HepG2 (cell line): ENCODE measurements around the gene CRAT. TPM values are rescaled to one million over a fixed set of nuclear protein-coding genes. Genes with fewer than 3 reads are reported as not detected.

Experiments used
- ATAC-seq: fragments of 200-7000 bp; cut with Tn5 transposase; 3 replicates; pipeline ENCODE4 v1.9.1; 2020; ENCODE audit warnings: mild to moderate bottlenecking, moderate library complexity
- BruUV-seq: library from RNA; stranded (reverse); fragments of 400-500 nt; replicated peaks from 2 replicates; lab custom pipeline; 2021; lab: Mats Ljungman, UMichigan
- CTCF ChIA-PET: fragments of 300-600 bp; formaldehyde crosslinking; extraction: SDS; loops from one replicate; lab custom pipeline; 2021; ENCODE audit warnings: low total read pairs, inconsistent platforms, low intra/inter-chr PET ratio; lab: Yijun Ruan, JAX
- POLR2A ChIA-PET: fragments of 350-600 bp; sonication (Branson Sonifier 250); formaldehyde crosslinking; loops from one replicate; lab custom pipeline; 2020; ENCODE audit warnings: antibody characterized with exemption, inconsistent platforms; lab: Yijun Ruan, JAX
- DNase-seq: peaks from one replicate; pipeline ENCODE4 v3.0.0-alpha.2; 2015; ENCODE audit warnings: low spot score
- FAIRE-seq: peaks from 3 replicates; lab custom pipeline; 2011; peaks lifted over from hg19 to GRCh38; lab: Jason Lieb, UNC
- H2AFZ ChIP-seq: one replicate; pipeline ENCODE4 v1.6.1; 2011; ENCODE audit warnings: low read length, inconsistent platforms
- H3K27ac ChIP-seq: fragments of 300-600 bp; 3 replicates; pipeline ENCODE4 v1.8.0; 2011; ENCODE audit warnings: mixed run types, mild to moderate bottlenecking, mixed read lengths, low read length, inconsistent platforms; ENCODE audit not compliant: insufficient read depth; ENCODE audit errors: extremely low read length
- H3K27me3 ChIP-seq, 2 experiments: fragments of 200-600 bp in 1 of 2; 2 replicates in 1 of 2; 3 replicates in 1 of 2; pipeline versions ENCODE4 v1.6.0 to v1.8.0; 2011; ENCODE audit warnings: low read length in 2 of 2, mild to moderate bottlenecking in 2 of 2, moderate library complexity in 2 of 2, inconsistent platforms in 1 of 2; ENCODE audit not compliant: insufficient read depth in 2 of 2, control insufficient read depth in 1 of 2
- H3K36me3 ChIP-seq, 2 experiments: fragments of 200-600 bp in 1 of 2; replicated peaks in 1 of 2; 2 replicates in 1 of 2; 3 replicates in 1 of 2; pipeline versions ENCODE4 v1.5.1 to v1.8.0; 2011; ENCODE audit warnings: low read length in 2 of 2, inconsistent platforms in 1 of 2; ENCODE audit not compliant: insufficient read depth in 2 of 2, control insufficient read depth in 1 of 2
- H3K4me1 ChIP-seq: 2 replicates; pipeline ENCODE4 v1.5.1; 2012; ENCODE audit warnings: low read length, inconsistent platforms; ENCODE audit not compliant: insufficient read depth
- H3K4me2 ChIP-seq: 2 replicates; pipeline ENCODE4 v1.6.0; 2011; ENCODE audit warnings: low read depth, low read length, inconsistent platforms
- H3K4me3 ChIP-seq, 3 experiments: fragments of 200-600 bp in 1 of 3; sonication (generic), shearing (Covaris generic) in 1 of 3; replicated peaks in 1 of 3; 2 replicates each; pipeline ENCODE4 v1.5.1; 2011 to 2016; ENCODE audit warnings: low read length in 3 of 3, inconsistent platforms in 2 of 3, low read depth in 2 of 3, mild to moderate bottlenecking in 2 of 3, control low read depth in 1 of 3, mixed read lengths in 1 of 3; ENCODE audit not compliant: insufficient read depth in 1 of 3
- H3K79me2 ChIP-seq: one replicate; pipeline ENCODE4 v1.6.1; 2011; ENCODE audit warnings: low read length, inconsistent platforms; ENCODE audit not compliant: insufficient read depth
- H3K9ac ChIP-seq: 2 replicates; pipeline ENCODE4 v1.6.0; 2011; ENCODE audit warnings: mild to moderate bottlenecking, low read depth, low read length, inconsistent platforms; ENCODE audit not compliant: insufficient read depth
- H3K9me3 ChIP-seq: 2 replicates; pipeline ENCODE4 v1.5.1; 2012; ENCODE audit warnings: mild to moderate bottlenecking, low read length
- H4K20me1 ChIP-seq: 2 replicates; pipeline ENCODE4 v1.6.0; 2011; ENCODE audit warnings: inconsistent platforms, mild to moderate bottlenecking, low read length, moderate library complexity; ENCODE audit not compliant: insufficient read depth
- HINFP ChIP-seq: sonication (generic); formaldehyde crosslinking; IDR thresholded peaks from 2 replicates; pipeline ENCODE4 v1.4.0; 2020; ENCODE audit warnings: low read depth, mild to moderate bottlenecking, missing genetic modification reagents
- NFKBIZ ChIP-seq: IDR thresholded peaks from 2 replicates; pipeline ENCODE4 v1.6.1; 2018; ENCODE audit warnings: missing genetic modification reagents, missing compliant biosample characterization
- TOPORS ChIP-seq: sonication (generic); formaldehyde crosslinking; IDR thresholded peaks from 2 replicates; pipeline ENCODE4 v1.8.0; 2023; ENCODE audit warnings: mild to moderate bottlenecking, missing genetic modification reagents
- ZNF263 ChIP-seq: sonication (generic); formaldehyde crosslinking; IDR thresholded peaks from 2 replicates; pipeline ENCODE4 v1.4.0; 2020; ENCODE audit warnings: missing genetic modification reagents
- ZNF639 ChIP-seq: conservative IDR thresholded peaks from 2 replicates; pipeline ENCODE4 v1.6.1; 2018; ENCODE audit warnings: missing genetic modification reagents
- WGBS: methylation state at CpG from one replicate; pipeline ENCODE4 v1.1.6; 2017; ENCODE audit warnings: low lambda C conversion rate; 5-methylcytosine and 5-hydroxymethylcytosine counted together
- in situ Hi-C: cut with HindIII; loops from 2 replicates; pipeline ENCODE4 v1.10.0; 2017; ENCODE audit warnings: low pct_unique_long_range_greater_than_20kb; ENCODE audit not compliant: extremely low pct_ligation_motif_present
- intact Hi-C: fragments of 100-400 bp; cut with micrococcal nuclease; formaldehyde crosslinking; loops from one replicate; pipeline ENCODE4 v1.10.0; 2022; ENCODE audit not compliant: unreplicated experiment
- polyA plus RNA-seq, 8 experiments: library from polyadenylated mRNA; depleted of rRNA in 3 of 8; stranded (reverse) in 7 of 8; unstranded in 1 of 8; fragments of >200 nt; fragmentation: Illumina TruSeq in 4 of 8; extraction: Trizol in 4 of 8; gene quantifications; 2 replicates each; pipeline versions ENCODE4 v1.2.1 to v1.2.3, GENCODE V29; 2011 to 2016; ENCODE audit warnings: low read depth in 4 of 8, missing spikeins in 1 of 8, mixed read lengths in 1 of 8; ENCODE audit not compliant: insufficient read depth in 1 of 8
- total RNA-seq, 5 experiments: library from RNA; depleted of rRNA; stranded (reverse); fragments of >200 nt; fragmentation: Illumina TruSeq; extraction: Trizol; gene quantifications; 2 replicates each; pipeline ENCODE4 v1.2.3, GENCODE V29; 2016; ENCODE audit warnings: low read depth in 1 of 5
- TF ChIP-seq, protein P1 (sequence below): sonication (generic); formaldehyde crosslinking; IDR thresholded peaks from 2 replicates; pipeline ENCODE4 v1.4.0; 2020; ENCODE audit warnings: mild to moderate bottlenecking, missing genetic modification reagents
- TF ChIP-seq, protein P2 (sequence below): sonication (generic); formaldehyde crosslinking; IDR thresholded peaks from 2 replicates; pipeline ENCODE4 v1.8.0; 2023; ENCODE audit warnings: mild to moderate bottlenecking, missing genetic modification reagents
- TF ChIP-seq, protein P3 (sequence below): IDR thresholded peaks from 2 replicates; pipeline ENCODE4 v1.6.1; 2016; ENCODE audit warnings: low read depth, missing genetic modification reagents, missing compliant biosample characterization

CRAT gene
- total and polyA plus RNA-seq, 2 of the 13 experiments (the other 11 are each of a cell fraction or from before 2014, with no cell fraction given), result 26.1 to 26.6 TPM

DNA sequence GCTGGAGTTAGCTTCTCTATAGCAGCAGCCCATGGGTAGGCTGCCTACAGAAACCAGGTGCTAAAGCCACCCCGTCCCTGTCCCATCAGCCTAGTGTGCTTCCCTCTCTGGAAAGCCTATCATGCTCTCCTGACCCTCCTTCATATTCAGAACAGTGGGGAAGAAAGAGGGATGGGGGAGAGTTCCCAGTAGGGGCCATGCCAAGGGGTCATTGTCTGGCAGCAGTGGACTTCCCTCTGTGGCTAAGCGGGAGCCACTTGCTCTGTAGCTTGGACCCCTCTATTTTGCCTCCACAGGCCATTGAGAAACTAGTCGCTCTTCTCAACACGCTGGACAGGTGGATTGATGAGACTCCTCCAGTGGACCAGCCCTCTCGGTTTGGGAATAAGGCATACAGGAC lies 18.1 kb upstream of the CRAT start (continued):
- TF ChIP-seq, protein P1, sequence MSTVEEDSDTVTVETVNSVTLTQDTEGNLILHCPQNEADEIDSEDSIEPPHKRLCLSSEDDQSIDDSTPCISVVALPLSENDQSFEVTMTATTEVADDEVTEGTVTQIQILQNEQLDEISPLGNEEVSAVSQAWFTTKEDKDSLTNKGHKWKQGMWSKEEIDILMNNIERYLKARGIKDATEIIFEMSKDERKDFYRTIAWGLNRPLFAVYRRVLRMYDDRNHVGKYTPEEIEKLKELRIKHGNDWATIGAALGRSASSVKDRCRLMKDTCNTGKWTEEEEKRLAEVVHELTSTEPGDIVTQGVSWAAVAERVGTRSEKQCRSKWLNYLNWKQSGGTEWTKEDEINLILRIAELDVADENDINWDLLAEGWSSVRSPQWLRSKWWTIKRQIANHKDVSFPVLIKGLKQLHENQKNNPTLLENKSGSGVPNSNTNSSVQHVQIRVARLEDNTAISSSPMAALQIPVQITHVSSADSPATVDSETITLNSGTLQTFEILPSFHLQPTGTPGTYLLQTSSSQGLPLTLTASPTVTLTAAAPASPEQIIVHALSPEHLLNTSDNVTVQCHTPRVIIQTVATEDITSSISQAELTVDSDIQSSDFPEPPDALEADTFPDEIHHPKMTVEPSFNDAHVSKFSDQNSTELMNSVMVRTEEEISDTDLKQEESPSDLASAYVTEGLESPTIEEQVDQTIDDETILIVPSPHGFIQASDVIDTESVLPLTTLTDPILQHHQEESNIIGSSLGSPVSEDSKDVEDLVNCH, result no peak
- TF ChIP-seq, protein P2, sequence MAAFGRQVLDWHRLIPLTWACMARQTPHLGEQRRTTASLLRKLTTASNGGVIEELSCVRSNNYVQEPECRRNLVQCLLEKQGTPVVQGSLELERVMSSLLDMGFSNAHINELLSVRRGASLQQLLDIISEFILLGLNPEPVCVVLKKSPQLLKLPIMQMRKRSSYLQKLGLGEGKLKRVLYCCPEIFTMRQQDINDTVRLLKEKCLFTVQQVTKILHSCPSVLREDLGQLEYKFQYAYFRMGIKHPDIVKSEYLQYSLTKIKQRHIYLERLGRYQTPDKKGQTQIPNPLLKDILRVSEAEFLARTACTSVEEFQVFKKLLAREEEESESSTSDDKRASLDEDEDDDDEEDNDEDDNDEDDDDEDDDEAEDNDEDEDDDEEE, result no peak
- no peak for TF ChIP-seq ZNF639 (CRISPR knock-in tag)
- TF ChIP-seq TOPORS (CRISPR knock-in tag), result no peak
- no peak for TF ChIP-seq ZNF263
- TF ChIP-seq, all 625 proteins: peak for 0

DNA sequence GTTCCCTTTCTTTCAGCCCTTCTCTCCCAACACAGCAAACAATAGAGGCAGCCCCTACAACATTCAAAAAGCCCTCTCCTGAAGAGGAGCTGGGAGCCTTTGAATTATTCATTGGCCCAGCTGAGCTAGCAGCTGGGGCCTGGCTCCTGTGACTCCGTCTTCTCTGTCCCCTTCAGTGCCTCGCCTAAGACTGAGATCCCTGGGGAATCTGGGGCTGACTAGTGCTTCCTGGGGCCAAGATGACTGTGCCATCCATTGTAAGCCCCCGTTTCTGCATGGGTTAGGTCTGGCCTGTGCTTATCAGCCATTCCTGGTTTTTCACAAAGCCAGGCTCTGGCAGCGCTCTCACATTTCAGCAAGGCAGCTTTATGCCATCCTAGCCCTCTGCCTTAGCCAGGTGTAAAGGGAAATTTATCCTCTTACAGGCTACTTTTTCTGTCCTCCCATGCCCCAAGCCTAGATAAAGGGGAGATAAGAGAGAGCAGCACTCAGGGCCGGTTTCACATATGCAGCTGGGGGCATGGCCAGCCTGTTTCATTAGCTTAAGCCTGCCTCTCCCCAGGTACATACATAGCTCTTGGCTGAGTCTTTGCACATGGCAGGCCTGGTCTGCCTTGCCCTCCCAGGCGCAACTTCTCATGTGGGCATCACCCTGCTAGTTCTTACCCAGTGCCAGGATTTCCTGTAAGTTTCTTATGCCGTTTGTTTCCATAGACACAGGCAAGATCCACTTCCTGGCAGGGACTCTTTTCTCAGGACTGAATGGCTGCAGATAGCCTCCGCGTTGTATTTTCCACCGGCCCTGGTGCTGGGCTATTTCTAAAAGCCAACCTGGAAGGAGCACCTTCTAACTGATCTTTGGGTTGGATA lies 16.4 kb upstream of the CRAT start:
- in situ Hi-C loops, result no loop called here
- 94% methylated on average over 9 of the region's 10 CpGs for WGBS
- TF ChIP-seq NFKBIZ (CRISPR knock-in tag) (no peak), HINFP (CRISPR knock-in tag) (no peak)
- TF ChIP-seq, protein P3, sequence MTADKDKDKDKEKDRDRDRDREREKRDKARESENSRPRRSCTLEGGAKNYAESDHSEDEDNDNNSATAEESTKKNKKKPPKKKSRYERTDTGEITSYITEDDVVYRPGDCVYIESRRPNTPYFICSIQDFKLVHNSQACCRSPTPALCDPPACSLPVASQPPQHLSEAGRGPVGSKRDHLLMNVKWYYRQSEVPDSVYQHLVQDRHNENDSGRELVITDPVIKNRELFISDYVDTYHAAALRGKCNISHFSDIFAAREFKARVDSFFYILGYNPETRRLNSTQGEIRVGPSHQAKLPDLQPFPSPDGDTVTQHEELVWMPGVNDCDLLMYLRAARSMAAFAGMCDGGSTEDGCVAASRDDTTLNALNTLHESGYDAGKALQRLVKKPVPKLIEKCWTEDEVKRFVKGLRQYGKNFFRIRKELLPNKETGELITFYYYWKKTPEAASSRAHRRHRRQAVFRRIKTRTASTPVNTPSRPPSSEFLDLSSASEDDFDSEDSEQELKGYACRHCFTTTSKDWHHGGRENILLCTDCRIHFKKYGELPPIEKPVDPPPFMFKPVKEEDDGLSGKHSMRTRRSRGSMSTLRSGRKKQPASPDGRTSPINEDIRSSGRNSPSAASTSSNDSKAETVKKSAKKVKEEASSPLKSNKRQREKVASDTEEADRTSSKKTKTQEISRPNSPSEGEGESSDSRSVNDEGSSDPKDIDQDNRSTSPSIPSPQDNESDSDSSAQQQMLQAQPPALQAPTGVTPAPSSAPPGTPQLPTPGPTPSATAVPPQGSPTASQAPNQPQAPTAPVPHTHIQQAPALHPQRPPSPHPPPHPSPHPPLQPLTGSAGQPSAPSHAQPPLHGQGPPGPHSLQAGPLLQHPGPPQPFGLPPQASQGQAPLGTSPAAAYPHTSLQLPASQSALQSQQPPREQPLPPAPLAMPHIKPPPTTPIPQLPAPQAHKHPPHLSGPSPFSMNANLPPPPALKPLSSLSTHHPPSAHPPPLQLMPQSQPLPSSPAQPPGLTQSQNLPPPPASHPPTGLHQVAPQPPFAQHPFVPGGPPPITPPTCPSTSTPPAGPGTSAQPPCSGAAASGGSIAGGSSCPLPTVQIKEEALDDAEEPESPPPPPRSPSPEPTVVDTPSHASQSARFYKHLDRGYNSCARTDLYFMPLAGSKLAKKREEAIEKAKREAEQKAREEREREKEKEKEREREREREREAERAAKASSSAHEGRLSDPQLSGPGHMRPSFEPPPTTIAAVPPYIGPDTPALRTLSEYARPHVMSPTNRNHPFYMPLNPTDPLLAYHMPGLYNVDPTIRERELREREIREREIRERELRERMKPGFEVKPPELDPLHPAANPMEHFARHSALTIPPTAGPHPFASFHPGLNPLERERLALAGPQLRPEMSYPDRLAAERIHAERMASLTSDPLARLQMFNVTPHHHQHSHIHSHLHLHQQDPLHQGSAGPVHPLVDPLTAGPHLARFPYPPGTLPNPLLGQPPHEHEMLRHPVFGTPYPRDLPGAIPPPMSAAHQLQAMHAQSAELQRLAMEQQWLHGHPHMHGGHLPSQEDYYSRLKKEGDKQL (CRISPR knock-in tag), result no peak

More for the DNA sequence above, 16.4 kb upstream of the CRAT start:
- Histone ChIP-seq H3K9ac (no peak overlapping the region), H3K27ac (no peak overlapping the region), H3K79me2 (peaks cover 6% of the 10 kb centered on the region), H3K9me3 (no peaks in the 10 kb centered on the region), H3K27me3 (no peaks in the 10 kb centered on the region), H2AFZ (no peak overlapping the region), H4K20me1 (no peaks in the 10 kb centered on the region), H3K4me2 (no peak overlapping the region), H3K4me1 (peaks cover 19% of the 10 kb centered on the region), H3K4me3 (no peak overlapping the region), H3K36me3 (peaks cover 19 to 72% of the 10 kb centered on the region in 2 experiments)
- no peak for DNase-seq
- no TSS peak for BruUV-seq
- intact Hi-C loops, result no loop called here
- no peak for FAIRE-seq
- POLR2A ChIA-PET, result no interaction called here
- CTCF ChIA-PET, result no interaction called here
- no peak for ATAC-seq
